ENCODE data around the gene SNN.

GRCh38 chr16:11700264-11701029 lies 32.2 kb downstream of the SNN start:
- TF ChIP-seq POLR2A (IDR thresholded peaks at IDR 0.05; ENCODE audit: low read depth, low read length) (no peak), TAF1 (IDR thresholded peaks at IDR 0.05; ENCODE audit: low read depth, low read length) (no peak)
